Erythroblast (primary cell): ENCODE data around the gene RBX1.
"Not testable (repeated sequence)": the region's sequence is repeated elsewhere in the genome, so short reads cannot be mapped to it uniquely, and the experiment has no call there.

Source experiments
- DNase-seq, 2 experiments: peaks; one replicate each; lab custom pipeline; 2025; lab: John Stamatoyannopoulos, UW
- GATA1 ChIP-seq: IDR thresholded peaks from 2 replicates; pipeline ENCODE4 v1.6.1; 2011; ENCODE audit warnings: low read depth, mild to moderate bottlenecking, control low read depth, low read length, moderate library complexity
- POLR2A ChIP-seq: IDR thresholded peaks from 2 replicates; pipeline ENCODE4 v1.6.1; 2011; ENCODE audit warnings: mild to moderate bottlenecking, low read length

RBX1 gene

GRCh38 chr22:40950962-40951794 is at the start of gene RBX1:
TSS of gene RBX1 (plus strand) at chr22:40951378. CDS start at chr22:40951399, 21 bp downstream.
- DNase-seq, result peak; percentile 100
- TF ChIP-seq POLR2A (peak; percentile 79), GATA1 (no peak)

- DNase-seq, result no peak
- TF ChIP-seq GATA1, result no peak
- TF ChIP-seq POLR2A, result no peak
Measured at GRCh38 chr22:40904101-40904500, 47.1 kb upstream of the RBX1 start.

- TF ChIP-seq GATA1 (no peak), POLR2A (no peak)
- no peak for DNase-seq
Measured at GRCh38 chr22:40908895-40909294, 42.3 kb upstream of the RBX1 start.

- TF ChIP-seq POLR2A, result no peak
- TF ChIP-seq GATA1, result no peak
- DNase-seq, result no peak
Measured at GRCh38 chr22:40911772-40912171, 39.4 kb upstream of the RBX1 start.

- not testable (repeated sequence) for DNase-seq
Measured at GRCh38 chr22:40912987-40913386, 38.2 kb upstream of the RBX1 start.

- TF ChIP-seq GATA1 (no peak), POLR2A (no peak)
- DNase-seq, result no peak
Measured at GRCh38 chr22:40919446-40919845, 31.7 kb upstream of the RBX1 start.

- DNase-seq, result no peak
- TF ChIP-seq GATA1 (no peak), POLR2A (no peak)
Measured at GRCh38 chr22:40920526-40920925, 30.7 kb upstream of the RBX1 start.

GRCh38 chr22:40922484-40923303 is 28.5 kb upstream of the RBX1 start:
- TF ChIP-seq POLR2A (no peak), GATA1 (no peak)
- DNase-seq, result peak; percentile 71 to 88

- DNase-seq, result peak in 1 of 2 experiments; percentile 29
- no peak for TF ChIP-seq POLR2A
- no peak for TF ChIP-seq GATA1
Measured at GRCh38 chr22:40928657-40929056, 22.5 kb upstream of the RBX1 start.

- DNase-seq, result no peak
- TF ChIP-seq GATA1 (no peak), POLR2A (no peak)
Measured at GRCh38 chr22:40932396-40932795, 18.8 kb upstream of the RBX1 start.

GRCh38 chr22:40939202-40939601 is 12.0 kb upstream of the RBX1 start:
- no peak for DNase-seq
- no peak for TF ChIP-seq GATA1
- TF ChIP-seq POLR2A, result no peak

GRCh38 chr22:40951795-40952605 is 822 bp downstream of the RBX1 start:
- DNase-seq, result peak in 1 of 2 experiments; percentile 74
- TF ChIP-seq GATA1 (no peak), POLR2A (peak; percentile 98)

- DNase-seq, result peak; percentile 51 to 68
Measured at GRCh38 chr22:40953471-40953870, 2.3 kb downstream of the RBX1 start.

GRCh38 chr22:40954113-40954512 is 2.9 kb downstream of the RBX1 start:
- TF ChIP-seq GATA1, result no peak
- peak; percentile 56 for TF ChIP-seq POLR2A
- peak; percentile 78 to 82 for DNase-seq

More at GRCh38 chr22:40953471-40953870, 2.3 kb downstream of the RBX1 start:
- TF ChIP-seq POLR2A, result no peak
- no peak for TF ChIP-seq GATA1

- peak; percentile 73 for TF ChIP-seq POLR2A
- TF ChIP-seq GATA1, result peak; percentile 64
- DNase-seq, result peak; percentile 95 to 99
Measured at GRCh38 chr22:40955571-40955970, 4.4 kb downstream of the RBX1 start.
